ENCODE measurements around the gene KCND1.

Gene KCND1

DNA sequence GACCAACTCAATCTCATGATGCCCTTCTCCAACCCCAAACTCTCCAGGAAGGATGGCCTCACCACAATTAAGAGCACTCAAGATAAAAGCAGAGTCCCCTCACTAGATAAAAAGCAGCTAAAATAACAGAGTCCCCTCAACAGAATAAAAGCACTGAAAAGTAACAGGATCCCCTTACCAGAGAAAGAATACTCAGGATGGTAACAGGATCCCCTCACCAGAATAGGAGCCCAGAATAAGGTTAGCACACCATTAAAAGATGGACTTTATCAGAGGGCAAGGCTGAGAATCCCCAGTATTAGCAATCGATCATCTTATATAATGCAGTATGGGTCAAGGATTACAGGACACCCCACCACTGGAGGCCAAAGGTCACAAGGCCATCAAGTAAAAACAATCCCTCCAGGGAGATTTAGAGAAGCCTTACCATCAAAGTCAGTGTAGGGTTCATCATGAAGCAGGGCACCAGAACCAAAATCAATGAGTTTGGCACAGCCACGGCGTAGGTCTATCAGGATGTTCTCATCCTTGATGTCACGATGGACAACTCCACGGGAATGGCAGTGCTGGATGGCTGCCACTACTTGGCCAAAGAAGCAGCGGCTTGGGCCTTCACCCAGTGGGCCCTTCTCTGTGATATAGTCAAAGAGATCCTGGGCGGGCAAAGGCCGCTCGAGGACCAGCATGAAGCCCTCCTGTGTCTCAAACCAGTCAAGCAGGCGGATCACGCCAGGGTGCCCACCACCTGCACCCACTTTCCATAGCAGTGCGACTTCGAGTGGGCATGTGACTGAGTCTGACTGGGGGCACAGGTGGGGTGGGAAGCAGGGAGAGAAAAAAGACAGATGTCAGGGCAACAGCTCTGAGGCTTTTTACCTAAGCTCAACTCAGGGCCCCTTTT lies 56.8 kb downstream of the KCND1 start:
- in situ Hi-C loops (cut with HindIII; ENCODE audit: low sequenced_read_pairs): no loop called here

DNA sequence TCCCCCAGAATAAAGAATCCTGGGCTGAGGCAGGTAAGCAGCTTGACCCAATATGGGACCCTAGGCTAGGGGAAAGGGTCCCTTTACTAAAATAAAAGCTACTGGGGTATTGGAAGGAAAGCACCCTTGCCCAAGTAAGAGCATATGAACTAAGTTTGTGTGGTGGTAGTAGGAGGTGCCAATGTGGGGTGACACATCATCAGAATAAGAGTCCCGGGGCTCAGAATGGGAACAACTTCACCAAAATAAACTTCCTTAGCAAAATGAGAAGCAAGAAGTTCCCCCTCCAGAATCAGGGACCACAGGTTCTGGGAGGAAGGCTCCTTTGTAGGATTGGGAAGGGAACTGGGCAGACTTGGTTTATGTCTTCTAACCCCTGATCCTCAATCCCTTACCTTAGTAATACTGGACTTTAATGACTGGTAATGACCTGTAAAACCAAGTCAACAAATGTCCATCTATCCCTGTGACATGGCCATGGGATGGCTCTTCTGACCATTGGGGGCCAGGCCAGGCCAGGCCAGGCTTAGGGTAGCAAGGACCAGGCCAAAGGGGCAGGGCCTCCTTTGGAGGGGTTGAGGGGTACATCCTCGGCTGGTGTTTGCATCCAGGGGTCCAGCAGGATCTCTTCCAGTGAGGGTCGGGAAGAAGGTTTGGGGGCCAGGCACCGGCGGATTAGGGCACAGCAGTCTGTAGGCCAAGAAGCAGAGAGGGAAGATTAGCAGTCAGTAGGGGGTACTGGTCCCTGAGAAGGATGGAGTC lies 57.9 kb downstream of the KCND1 start:
- in situ Hi-C loops (cut with HindIII; ENCODE audit: low sequenced_read_pairs): no loop called here

DNA sequence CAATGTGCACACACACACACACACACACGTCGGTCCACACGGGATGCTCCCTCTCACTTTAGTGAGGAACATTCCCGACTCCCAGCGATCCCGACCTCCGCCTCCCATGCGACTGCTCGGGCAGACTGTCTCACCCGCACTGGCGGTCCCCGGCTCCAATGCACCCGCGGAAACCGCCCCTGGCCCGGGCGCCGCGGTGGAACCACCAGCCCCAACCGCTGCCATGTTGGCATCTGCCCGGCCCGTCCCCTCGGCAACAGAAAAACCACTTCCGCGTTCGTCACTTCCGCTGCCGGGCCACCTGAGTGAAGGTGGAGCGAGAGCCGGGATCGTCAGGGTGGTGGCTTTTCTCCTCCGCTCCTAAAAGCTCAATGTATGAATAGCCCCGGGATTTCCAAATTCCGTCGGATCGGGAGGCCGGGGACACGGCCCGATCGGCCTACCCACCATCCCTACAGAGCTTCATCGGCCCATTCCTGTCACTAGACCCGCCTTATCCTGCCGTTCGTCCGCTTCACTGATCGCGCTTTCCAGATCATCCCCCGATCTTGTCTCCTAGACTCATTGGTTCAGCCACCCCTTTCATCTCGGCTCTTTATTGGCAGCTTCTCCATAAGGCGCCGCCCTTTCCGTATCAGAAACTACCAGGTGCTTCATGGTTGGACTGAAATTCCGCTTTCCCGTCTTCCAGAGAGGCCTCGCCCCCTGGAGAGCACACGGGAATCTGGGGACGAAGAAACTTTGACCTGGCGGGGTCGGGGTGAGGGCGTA lies 60.0 kb downstream of the KCND1 start, which contains the start of gene SLC35A2:
SLC35A2 (minus strand) TSS at position 235 of the 771 bp plus-strand sequence; CDS start at position 225, 10 bp downstream.
- in situ Hi-C loops (cut with HindIII; ENCODE audit: low sequenced_read_pairs): no loop called here
